ENCODE results near the gene LEF1.

GRCh38 chr4:108001540-108002135 is 167.1 kb downstream of the LEF1 start:
- TF ChIP-seq CTCF (IDR thresholded peaks at IDR 0.05) (no peak), EZH2 (IDR thresholded peaks at IDR 0.05; ENCODE audit: borderline replicate concordance, insufficient read depth, low read depth, low read length, poor library complexity, severe bottlenecking) (no peak)

Data from B cell (primary cell).